ENCODE measurements around the gene CENPS. TPM values are rescaled to one million over a fixed set of nuclear protein-coding genes. Genes with fewer than 3 reads are reported as not detected.
"Not testable (repeated sequence)": the region's sequence is repeated elsewhere in the genome, so short reads cannot be mapped to it uniquely, and the experiment has no call there.

The CENPS gene
- total RNA-seq, 1 donor, result 14.7 TPM

DNA sequence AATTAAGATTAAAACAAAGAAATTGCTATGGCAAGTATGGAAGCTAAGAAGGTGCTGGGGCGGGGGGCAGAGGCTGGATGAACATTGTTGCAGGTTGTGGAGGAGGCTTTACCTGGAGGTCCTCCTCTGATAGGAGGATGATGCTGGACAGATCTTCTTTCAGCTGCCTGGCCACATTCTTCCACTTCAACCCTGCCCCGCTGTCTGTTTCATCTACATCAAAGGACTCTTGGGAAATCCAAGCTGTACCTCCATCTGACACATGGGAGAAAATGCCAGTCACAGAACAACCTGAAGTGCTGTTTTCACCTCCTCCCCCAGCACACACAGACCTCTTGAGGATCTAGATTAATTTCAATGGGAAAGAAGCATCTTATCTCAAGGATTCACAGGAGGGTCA is 36.8 kb downstream of the CENPS start:
- DNase-seq (ENCODE audit: low read depth), result no peak
- TF ChIP-seq CTCF (IDR thresholded peaks at IDR 0.05; ENCODE audit: insufficient read depth, low read depth, low read length), result no peak

GRCh38 chr1:10470043-10470442 is 39.8 kb downstream of the CENPS start:
- no peak overlapping the region for H3K4me3 ChIP-seq (ENCODE audit: low read depth, low read length)
- no peak for DNase-seq (ENCODE audit: low read depth)
- no peak for TF ChIP-seq CTCF (IDR thresholded peaks at IDR 0.05; ENCODE audit: insufficient read depth, low read depth, low read length)

More for the DNA sequence above, 36.8 kb downstream of the CENPS start:
- no peak overlapping the region for H3K4me3 ChIP-seq (ENCODE audit: low read depth, low read length)

DNA sequence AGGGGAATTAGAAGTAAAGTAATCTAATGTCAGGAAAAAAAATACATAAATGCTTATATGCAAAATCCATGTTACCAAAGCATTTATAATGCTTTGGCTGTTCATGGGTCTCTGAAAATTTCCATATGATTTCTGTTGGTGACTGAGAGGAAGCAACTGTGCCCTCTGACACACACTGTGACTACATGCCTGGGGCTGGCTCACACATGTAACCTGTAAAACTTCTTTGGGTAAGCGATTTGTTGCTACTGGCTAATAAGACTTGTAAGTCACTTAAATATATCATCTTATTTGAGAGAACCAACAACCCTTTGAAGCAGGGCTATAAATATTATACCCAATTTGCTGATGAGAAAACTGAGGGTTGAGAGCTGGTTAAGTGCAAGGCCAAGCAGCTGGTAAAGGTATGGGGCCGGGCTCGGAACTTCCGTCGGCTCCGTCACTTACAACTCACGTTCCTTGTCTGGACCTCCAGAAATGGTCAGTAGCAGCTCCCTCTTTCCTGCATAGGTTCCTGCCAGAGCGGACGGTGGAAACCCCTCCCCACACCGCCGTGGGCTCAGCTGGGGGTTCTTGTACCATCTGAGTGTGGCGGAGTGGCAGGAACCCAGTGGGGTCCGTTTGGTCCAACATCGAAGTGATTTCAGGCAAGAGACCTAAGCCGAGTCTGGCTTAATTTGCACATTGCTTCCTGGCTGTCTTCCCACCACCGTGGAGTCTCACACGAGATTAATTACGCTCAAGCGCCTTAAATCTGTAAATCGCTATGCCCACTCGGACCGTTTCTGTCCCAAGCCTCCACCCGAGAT is 41.4 kb downstream of the CENPS start:
- peak; percentile 52 for DNase-seq (ENCODE audit: low read depth)
- TF ChIP-seq CTCF (IDR thresholded peaks at IDR 0.05; ENCODE audit: insufficient read depth, low read depth, low read length), result no peak
- H3K4me3 ChIP-seq (ENCODE audit: low read depth, low read length), result peak overlapping the region; percentile 90

GRCh38 chr1:10472220-10473144 is 42.2 kb downstream of the CENPS start, which contains the start of gene DFFA:
Gene DFFA, minus strand, starts transcription at chr1:10472529. Its CDS starts 71 bp downstream, at chr1:10472458.
- peak within 1 kb of the TSS; percentile 90 for H3K4me3 ChIP-seq (ENCODE audit: low read depth, low read length)
- peak; percentile 96 for DNase-seq (ENCODE audit: low read depth)
- TF ChIP-seq CTCF (IDR thresholded peaks at IDR 0.05; ENCODE audit: insufficient read depth, low read depth, low read length), result no peak

- TF ChIP-seq CTCF (IDR thresholded peaks at IDR 0.05; ENCODE audit: insufficient read depth, low read depth, low read length), result no peak
- H3K4me3 ChIP-seq (ENCODE audit: low read depth, low read length), result no peak overlapping the region
- no peak for DNase-seq (ENCODE audit: low read depth)
These were observed 43.0 kb downstream of the CENPS start for GRCh38 chr1:10473145-10473765.

DNA sequence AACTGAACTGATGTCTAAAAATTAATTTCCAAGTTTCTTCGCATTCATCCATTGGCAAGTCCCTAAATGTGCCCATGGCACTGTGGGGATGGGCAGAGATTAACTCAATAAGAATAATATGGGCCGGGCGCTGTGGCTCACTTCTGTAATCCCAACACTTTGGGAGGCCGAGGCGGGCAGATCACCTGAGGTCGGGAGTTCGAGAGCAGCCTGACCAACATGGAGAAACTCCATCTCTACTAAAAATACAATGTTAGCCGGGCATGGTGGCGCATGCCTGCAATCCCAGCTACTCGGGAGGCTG is 44.0 kb downstream of the CENPS start:
- DNase-seq (ENCODE audit: low read depth), result not testable (repeated sequence)
- peak overlapping the region; percentile 90 for H3K4me3 ChIP-seq (ENCODE audit: low read depth, low read length)

Data from fibroblast of villous mesenchyme (primary cell).